GM18870 (cell line): Measurements from ENCODE around the gene ANKRD61.
"Not testable (repeated sequence)": the region's sequence is repeated elsewhere in the genome, so short reads cannot be mapped to it uniquely, and the experiment has no call there.

ENCODE experiments used
- ATAC-seq: cut with Tn5 transposase; IDR thresholded peaks from one replicate; pipeline ENCODE4 v1.9.1; 2021; ENCODE audit warnings: moderate library complexity; ENCODE audit not compliant: unreplicated experiment

The ANKRD61 gene

GRCh38 chr7:6028563-6028962 lies 2.6 kb upstream of the ANKRD61 start:
- ATAC-seq = no peak

- ATAC-seq = no peak
These were observed 391 bp downstream of the ANKRD61 start for GRCh38 chr7:6031567-6031966.

GRCh38 chr7:6032167-6032566 lies 991 bp downstream of the ANKRD61 start:
- ATAC-seq = no peak

- no peak for ATAC-seq
These were observed 1.5 kb downstream of the ANKRD61 start for GRCh38 chr7:6032641-6033040.

GRCh38 chr7:6035165-6035564 lies 4.0 kb downstream of the ANKRD61 start:
- ATAC-seq = no peak

- no peak for ATAC-seq
These were observed 4.5 kb downstream of the ANKRD61 start for GRCh38 chr7:6035686-6036085.

GRCh38 chr7:6049780-6050179 lies 18.6 kb downstream of the ANKRD61 start:
- ATAC-seq = no peak

GRCh38 chr7:6051185-6051584 lies 20.0 kb downstream of the ANKRD61 start:
- ATAC-seq = not testable (repeated sequence)

- ATAC-seq = no peak
These were observed 25.4 kb downstream of the ANKRD61 start for GRCh38 chr7:6056616-6057015.

- no peak for ATAC-seq
These were observed 26.3 kb downstream of the ANKRD61 start for GRCh38 chr7:6057316-6058129.

GRCh38 chr7:6059941-6060340 lies 28.8 kb downstream of the ANKRD61 start:
- ATAC-seq = not testable (repeated sequence)

- ATAC-seq = no peak
These were observed 40.2 kb downstream of the ANKRD61 start for GRCh38 chr7:6071406-6071805.

- no peak for ATAC-seq
These were observed 43.6 kb downstream of the ANKRD61 start for GRCh38 chr7:6074612-6075380.

GRCh38 chr7:6078548-6078947 lies 47.4 kb downstream of the ANKRD61 start:
- no peak for ATAC-seq

GRCh38 chr7:6083047-6083446 lies 51.9 kb downstream of the ANKRD61 start:
- ATAC-seq = not testable (repeated sequence)
